ENCODE results near the gene LIG1. TPM values are rescaled to one million over a fixed set of nuclear protein-coding genes. Genes with fewer than 3 reads are reported as not detected.
"Not testable (repeated sequence)": the region's sequence is repeated elsewhere in the genome, so short reads cannot be mapped to it uniquely, and the experiment has no call there.

Gene LIG1
- total RNA-seq, 1 donor from 2014 or later = 22.3 TPM

DNA sequence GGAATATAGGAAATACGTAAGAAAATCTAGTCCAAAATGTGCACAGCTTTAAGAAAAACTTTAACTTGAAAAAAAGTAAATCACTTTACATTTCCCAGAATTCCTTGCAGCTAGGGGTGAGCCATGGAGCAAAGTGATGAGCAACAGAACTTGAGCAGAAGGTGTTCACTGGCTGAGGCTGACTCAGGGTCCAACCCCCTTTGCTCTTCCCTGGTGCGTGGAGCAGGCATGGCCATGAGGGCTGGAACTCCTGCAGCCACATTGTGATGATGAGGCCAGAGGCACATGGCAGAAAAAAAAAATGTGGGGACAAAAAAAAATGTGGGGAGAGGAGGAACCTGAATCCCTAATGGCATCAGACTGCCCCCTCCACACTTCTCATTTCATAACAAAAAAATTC lies 49.6 kb downstream of the LIG1 start:
- DNase-seq = no peak

- DNase-seq = no peak
Measured at GRCh38 chr19:48118131-48118517, 52.0 kb downstream of the LIG1 start.

GRCh38 chr19:48117515-48118130 lies 52.5 kb downstream of the LIG1 start:
- no peak for DNase-seq

- no peak for DNase-seq
Measured at GRCh38 chr19:48113190-48113917, 56.8 kb downstream of the LIG1 start.

DNA sequence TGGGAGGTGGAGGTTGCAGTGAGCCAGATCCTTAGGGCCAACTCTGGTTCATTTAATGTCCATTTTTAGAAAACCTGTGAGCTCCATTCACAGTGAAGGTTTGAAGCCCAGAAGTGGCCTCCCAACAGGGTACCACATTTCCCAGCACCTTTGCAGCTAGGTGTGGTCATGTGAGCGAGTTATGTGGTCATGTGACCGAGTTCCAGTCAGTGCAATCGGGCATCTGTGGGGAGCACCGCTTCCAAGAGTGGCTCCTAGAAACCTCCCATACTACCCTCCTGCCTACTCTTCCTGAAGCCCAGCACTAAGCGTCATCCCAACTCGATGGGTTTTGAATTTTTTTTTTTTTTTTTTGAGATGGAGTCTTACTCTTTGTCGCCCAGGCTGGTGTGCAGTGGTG lies 58.9 kb downstream of the LIG1 start:
- no peak for DNase-seq

DNA sequence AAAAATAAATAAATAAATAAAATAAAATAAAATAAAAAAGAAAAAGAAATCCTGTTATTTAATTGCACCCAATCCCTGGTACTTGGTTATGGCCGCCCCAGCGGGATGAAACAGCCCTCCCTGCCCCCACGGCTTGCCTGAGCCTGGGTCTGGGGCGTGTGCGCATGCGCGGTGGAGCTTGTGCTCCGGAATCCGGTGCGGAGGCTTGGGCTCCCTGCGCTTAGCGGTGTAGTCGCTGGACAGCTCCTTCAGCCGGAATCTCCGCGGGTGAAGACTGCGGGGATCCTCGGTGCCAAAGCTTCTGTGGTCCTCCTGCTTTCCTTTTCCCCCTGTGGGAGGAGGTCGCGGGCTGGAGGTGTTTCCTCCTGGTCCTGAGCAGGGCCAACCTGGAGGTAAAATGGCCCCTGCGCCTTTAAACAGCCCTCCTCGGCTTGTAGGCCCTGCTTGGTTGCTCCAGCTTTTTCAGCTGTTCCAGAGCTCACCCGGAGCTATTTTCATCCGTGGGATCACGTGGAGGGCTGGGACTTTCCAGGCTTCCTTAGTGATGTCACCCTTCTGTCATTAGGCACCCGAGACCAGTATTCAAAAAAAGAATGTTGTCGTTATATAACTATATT lies 59.7 kb downstream of the LIG1 start, which contains the start of gene PLA2G4C:
Gene PLA2G4C, minus strand, starts transcription at position 468 of the 617 bp plus-strand sequence. CDS start 4,288 bp downstream, outside the sequence.
- peak; percentile 89 for DNase-seq

GRCh38 chr19:48108997-48109782 lies 61.0 kb downstream of the LIG1 start:
- DNase-seq = no peak

- DNase-seq = no peak
Measured at GRCh38 chr19:48103922-48104321, 66.2 kb downstream of the LIG1 start.

DNA sequence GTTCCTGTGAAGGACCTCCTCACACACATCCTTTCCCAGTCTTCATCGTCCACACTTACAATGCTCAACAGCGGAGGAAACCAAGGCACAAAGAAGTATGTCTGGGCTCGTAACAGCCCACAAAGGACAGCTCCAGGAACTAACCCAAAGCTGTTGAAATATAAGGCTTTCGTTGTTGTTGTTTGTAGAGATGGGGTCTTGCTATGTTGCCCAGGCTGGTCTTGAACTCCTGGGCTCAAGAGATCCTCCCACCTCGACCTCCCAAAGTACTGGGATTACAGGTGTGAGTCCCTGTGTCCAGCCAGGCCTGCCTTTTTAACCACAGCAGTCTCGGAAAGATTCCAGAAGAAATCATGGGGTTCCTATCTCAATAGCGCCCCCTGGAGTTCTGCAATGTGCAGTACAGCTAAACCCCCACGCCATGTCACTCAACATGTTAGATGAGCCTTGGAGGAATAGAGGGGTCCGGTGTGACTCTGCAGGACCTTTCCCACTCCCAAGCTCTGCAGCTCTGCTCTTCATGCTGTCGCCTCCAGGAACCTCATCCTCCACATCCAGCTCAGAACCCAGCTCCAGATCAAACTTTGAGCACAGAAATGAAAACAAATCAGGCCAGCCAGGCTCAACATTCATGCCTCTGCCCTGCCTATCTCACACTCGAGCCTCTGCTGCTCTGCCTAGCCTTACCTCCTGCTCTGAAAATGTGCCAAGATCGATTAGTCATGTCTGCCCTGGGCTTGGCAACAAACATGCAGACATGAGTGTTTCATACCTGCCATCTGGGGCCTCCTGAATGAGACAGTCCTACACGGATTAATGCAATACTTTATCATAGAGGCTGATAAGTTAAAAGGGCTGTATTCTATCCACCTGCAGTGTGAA lies 67.0 kb downstream of the LIG1 start:
- DNase-seq = no peak

DNA sequence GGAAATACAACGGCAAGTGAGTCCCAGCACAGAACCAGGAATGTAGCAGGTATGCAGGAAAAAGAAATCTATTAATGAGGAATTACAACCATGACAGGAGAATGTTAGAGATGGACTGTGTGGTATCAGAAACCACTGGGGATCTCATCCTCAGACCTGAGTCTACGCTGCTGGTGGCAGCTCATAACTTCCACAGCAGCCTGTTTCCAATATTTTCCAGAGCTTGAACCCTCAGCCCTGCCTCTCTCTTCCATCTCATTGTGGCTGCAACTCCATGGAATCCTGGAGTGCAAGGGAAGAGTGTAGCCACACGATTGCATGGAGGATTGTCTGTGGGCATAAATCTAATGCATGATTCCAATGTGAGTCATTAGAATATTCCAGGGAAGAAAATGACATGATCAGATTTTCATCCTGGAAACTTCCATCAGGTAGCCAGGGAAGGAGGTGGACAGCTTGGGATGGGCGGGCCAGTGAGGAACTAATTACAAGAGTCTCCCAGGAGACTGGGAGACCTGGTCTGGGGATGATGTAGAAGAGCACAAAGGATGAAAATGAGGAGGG lies 74.5 kb downstream of the LIG1 start:
- DNase-seq = no peak

- no peak for DNase-seq
Measured at GRCh38 chr19:48094855-48095203, 75.3 kb downstream of the LIG1 start.

GRCh38 chr19:48094129-48094854 lies 75.9 kb downstream of the LIG1 start:
- no peak for DNase-seq

- DNase-seq = not testable (repeated sequence)
Measured at GRCh38 chr19:48091111-48091718, 78.9 kb downstream of the LIG1 start.

DNA sequence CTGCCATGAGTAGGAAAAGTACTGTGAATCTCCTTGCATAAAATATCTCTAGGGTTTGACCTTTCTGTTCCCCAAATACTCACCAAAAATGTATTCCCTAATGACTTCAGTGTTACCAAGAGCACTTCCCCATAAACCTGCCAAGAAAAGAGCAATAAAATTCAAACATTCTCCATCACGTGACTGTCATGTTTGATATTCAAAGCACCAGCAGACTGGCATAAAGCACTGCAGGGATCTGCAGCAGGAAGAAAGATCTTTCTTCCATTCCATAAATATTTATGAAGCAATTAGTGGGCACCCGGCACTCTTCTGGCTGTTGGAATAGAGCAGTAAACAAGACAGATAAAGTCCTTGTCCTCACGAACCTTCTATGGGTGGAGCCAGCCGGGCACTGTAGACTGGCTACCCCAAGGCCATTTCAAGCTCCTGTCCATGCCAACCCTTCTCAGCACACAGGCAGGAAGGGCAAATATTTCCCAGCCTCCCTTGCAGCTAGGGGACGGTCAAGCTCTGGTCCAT lies 79.8 kb downstream of the LIG1 start:
- no peak for DNase-seq

DNA sequence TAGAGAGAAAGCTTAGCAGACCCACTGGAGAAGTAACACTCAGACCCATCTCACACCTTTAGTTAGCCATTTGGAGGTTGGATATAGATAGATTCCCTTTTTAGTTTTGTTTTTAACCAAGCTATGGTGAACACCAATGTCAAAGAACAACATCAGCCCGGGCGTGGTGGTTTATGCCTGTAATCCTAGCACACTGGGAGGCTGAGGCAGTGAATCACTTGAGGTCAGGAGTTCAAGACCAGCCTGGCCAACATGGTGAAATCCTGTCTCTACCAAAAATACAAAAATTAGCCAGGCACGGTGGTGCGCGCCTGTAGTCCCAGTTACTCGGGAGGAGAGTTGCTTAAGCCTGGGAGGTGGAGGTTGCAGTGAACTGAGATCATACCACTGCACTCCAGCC lies 81.2 kb downstream of the LIG1 start:
- DNase-seq = not testable (repeated sequence)

GRCh38 chr19:48085904-48086864 lies 84.0 kb downstream of the LIG1 start:
- no peak for DNase-seq

- no peak for DNase-seq
Measured at GRCh38 chr19:48085076-48085475, 85.1 kb downstream of the LIG1 start.

DNA sequence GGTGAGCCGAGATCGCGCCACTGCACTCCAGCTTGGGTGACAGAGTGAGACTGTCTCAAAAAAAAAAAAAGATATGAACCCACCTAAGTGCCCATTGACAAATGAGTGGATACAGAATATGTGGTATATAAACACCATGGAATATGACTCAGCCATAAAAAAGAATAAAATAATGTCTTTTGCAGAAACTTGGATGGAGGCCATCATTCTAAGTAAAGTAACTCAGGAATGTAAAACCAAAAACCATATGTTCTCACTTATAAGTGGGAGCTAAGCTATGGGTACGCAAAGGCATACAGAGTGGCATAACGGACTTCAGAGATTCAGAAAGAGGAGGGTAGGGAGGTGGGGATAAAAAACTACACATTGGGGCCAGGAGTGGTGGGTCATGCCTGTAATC lies 89.0 kb downstream of the LIG1 start:
- DNase-seq = no peak
